MM.1S (cell line): ENCODE results near the gene NPHS1.

Experiments used
- CTCF ChIP-seq: fragments of 300-600 bp; sonication (generic); IDR thresholded peaks from 2 replicates; pipeline ENCODE4 v1.5.1; 2016; ENCODE audit warnings: antibody characterized with exemption, low read length, mixed read lengths
- EZH2 ChIP-seq: fragments of 300-600 bp; sonication (generic); optimal IDR thresholded peaks from 2 replicates; pipeline ENCODE3; 2017; ENCODE audit warnings: low read depth, mild to moderate bottlenecking, antibody characterized with exemption, low read length, mixed read lengths

GRCh38 chr19:35879068-35879467 is 26.8 kb upstream of the NPHS1 start:
- TF ChIP-seq EZH2 (no peak), CTCF (no peak)
